K562 (cell line): ENCODE results near the gene CYB5R3. TPM values are rescaled to one million over a fixed set of nuclear protein-coding genes. Genes with fewer than 3 reads are reported as not detected.
A peak's percentile ranks its signal among the peaks of the same experiment; 100 is the strongest.

Experiments
- ATF2 ChIP-seq: sonication (generic); formaldehyde crosslinking; IDR thresholded peaks from 2 replicates; pipeline ENCODE4 v1.8.1; 2022; ENCODE audit warnings: missing genetic modification reagents
- E2F6 ChIP-seq, 2 experiments: IDR thresholded peaks; 2 replicates each; pipeline ENCODE4 v1.6.1; 2011; ENCODE audit warnings: borderline replicate concordance in 1 of 2, control low read depth in 1 of 2, low read depth in 1 of 2, low read length in 1 of 2, mild to moderate bottlenecking in 1 of 2, mixed read lengths in 1 of 2, moderate library complexity in 1 of 2; ENCODE audit not compliant: insufficient read depth in 1 of 2, insufficient read length in 1 of 2, poor library complexity in 1 of 2, severe bottlenecking in 1 of 2; ENCODE audit errors: extremely low read depth in 1 of 2
- HNRNPH1 ChIP-seq: fragments of 200-400 bp; formaldehyde crosslinking; optimal IDR thresholded peaks from 2 replicates; pipeline ENCODE3; 2017; ENCODE audit warnings: low read depth, mild to moderate bottlenecking, low read length, moderate library complexity
- SMC3 ChIP-seq: conservative IDR thresholded peaks from 2 replicates; pipeline ENCODE4 v1.6.1; 2011; ENCODE audit warnings: low read depth, low read length, improper control_type of control experiment; ENCODE audit not compliant: insufficient read depth
- TAF1 ChIP-seq: IDR thresholded peaks from 2 replicates; pipeline ENCODE4 v1.6.1; 2011; ENCODE audit warnings: mild to moderate bottlenecking, low read length, moderate library complexity; ENCODE audit not compliant: insufficient read depth, control insufficient read depth, severe bottlenecking; ENCODE audit errors: extremely low read depth
- ZNF175 ChIP-seq: fragments of 200-800 bp; sonication (Bioruptor generic); IDR thresholded peaks from 2 replicates; pipeline ENCODE4 v1.6.1; 2016; ENCODE audit warnings: low read depth, mild to moderate bottlenecking, missing genetic modification characterization, missing compliant biosample characterization
- ZNF274 ChIP-seq: IDR thresholded peaks from 2 replicates; pipeline ENCODE4 v1.6.1; 2011; ENCODE audit warnings: low read depth, mild to moderate bottlenecking, low read length, moderate library complexity, borderline replicate concordance
- ZNF280A ChIP-seq: fragments of 450-650 bp; IDR thresholded peaks from 2 replicates; pipeline ENCODE4 v1.6.1; 2018; ENCODE audit warnings: mild to moderate bottlenecking, low read depth; ENCODE audit not compliant: partially characterized antibody
- ZNF407 ChIP-seq: fragments of 450-650 bp; IDR thresholded peaks from 2 replicates; pipeline ENCODE4 v1.6.1; 2016; ENCODE audit warnings: low read depth
- ZNF668 ChIP-seq: fragments of 250-450 bp; sonication (Bioruptor Pico); IDR thresholded peaks from 2 replicates; pipeline ENCODE4 v1.8.0; 2022; ENCODE audit warnings: mild to moderate bottlenecking, inconsistent platforms
- polyA plus RNA-seq, 8 experiments: library from polyadenylated mRNA; depleted of rRNA in 4 of 8; stranded (reverse) in 5 of 8; unstranded in 3 of 8; fragments of >200 nt; fragmentation: Nextera tagmentation in 2 of 8; fragmentation: Illumina TruSeq in 1 of 8; extraction: Ambion mirVana in 2 of 8; extraction: Trizol in 1 of 8; gene quantifications; 2 replicates each; pipeline versions ENCODE4 v1.2.1 to v1.2.3, GENCODE V29; 2011 to 2014; ENCODE audit warnings: inconsistent platforms in 1 of 8, missing spikeins in 1 of 8
- total RNA-seq, 7 experiments: library from RNA; depleted of rRNA in 6 of 7; stranded (reverse); fragments of >200 nt in 6 of 7; fragmentation: Illumina TruSeq in 2 of 7; extraction: Trizol in 2 of 7; gene quantifications; 2 replicates each; pipeline versions ENCODE4 v1.2.1 to v1.2.3, GENCODE V29; 2011 to 2021; ENCODE audit warnings: low replicate concordance in 1 of 7

Gene CYB5R3
- total and polyA plus RNA-seq, 9 of the 15 experiments (the other 6 are each of a cell fraction or from before 2014, with no cell fraction given): 1.4 to 66.8 (median 23.4) TPM

GRCh38 chr22:42614312-42615091 is 34.7 kb downstream of the CYB5R3 start, which contains the start of gene POLDIP3 (continued):
- TF ChIP-seq ZNF175 (CRISPR knock-in tag) (no peak), ZNF407 (no peak), ZNF668 (CRISPR knock-in tag) (no peak), E2F6 (IDR thresholded peaks at IDR 0.05; ENCODE audit: borderline replicate concordance in 1 of 2, extremely low read depth in 1 of 2, insufficient read depth in 1 of 2, insufficient read length in 1 of 2, low read depth in 1 of 2, low read length in 1 of 2, poor library complexity in 1 of 2, severe bottlenecking in 1 of 2) (peak in 1 of 2 experiments; percentile 51), ATF2 (CRISPR knock-in tag) (no peak), SMC3 (no peak), TAF1 (peak; percentile 79), ZNF280A (no peak), ZNF274 (no peak), HNRNPH1 (no peak)
